Ishikawa (cell line): Measurements from ENCODE around the gene ITGA8.

Experiments
- CEBPB ChIP-seq: IDR thresholded peaks from 2 replicates; pipeline ENCODE4 v1.6.1; 2012
- CREB1 ChIP-seq: IDR thresholded peaks from 2 replicates; pipeline ENCODE4 v1.6.1; 2012; ENCODE audit warnings: low read depth
- EGR1 ChIP-seq: IDR thresholded peaks from 2 replicates; pipeline ENCODE4 v1.6.1; 2012
- EP300 ChIP-seq: IDR thresholded peaks from 2 replicates; pipeline ENCODE4 v1.6.1; 2012; ENCODE audit warnings: borderline replicate concordance
- FOXM1 ChIP-seq: IDR thresholded peaks from 2 replicates; pipeline ENCODE4 v1.6.1; 2012; ENCODE audit warnings: low read depth, borderline replicate concordance
- NFIC ChIP-seq: IDR thresholded peaks from 2 replicates; pipeline ENCODE4 v1.6.1; 2012
- RAD21 ChIP-seq: IDR thresholded peaks from 2 replicates; pipeline ENCODE4 v1.6.1; 2012; ENCODE audit warnings: low read depth
- REST ChIP-seq: IDR thresholded peaks from 2 replicates; pipeline ENCODE4 v1.6.1; 2012; ENCODE audit warnings: low read depth, mild to moderate bottlenecking
- TAF1 ChIP-seq: IDR thresholded peaks from 2 replicates; pipeline ENCODE4 v1.6.1; 2012; ENCODE audit warnings: low read depth, mild to moderate bottlenecking
- TCF12 ChIP-seq: IDR thresholded peaks from 2 replicates; pipeline ENCODE4 v1.6.1; 2012; ENCODE audit warnings: low read depth
- TEAD4 ChIP-seq: IDR thresholded peaks from 2 replicates; pipeline ENCODE4 v1.6.1; 2012
- USF1 ChIP-seq: IDR thresholded peaks from 2 replicates; pipeline ENCODE4 v1.6.1; 2012
- YY1 ChIP-seq: IDR thresholded peaks from 2 replicates; pipeline ENCODE4 v1.6.1; 2012; ENCODE audit warnings: low read depth
- ZBTB7A ChIP-seq: IDR thresholded peaks from 2 replicates; pipeline ENCODE4 v1.6.1; 2012; ENCODE audit warnings: low read depth
- TF ChIP-seq, protein P1 (sequence below): IDR thresholded peaks from 2 replicates; pipeline ENCODE4 v1.6.1; 2012

The ITGA8 gene

GRCh38 chr10:15521328-15521903, 198.3 kb downstream of the ITGA8 start:
- TF ChIP-seq RAD21 (no peak), TEAD4 (no peak), YY1 (no peak), TAF1 (no peak), NFIC (no peak), ZBTB7A (no peak), USF1 (no peak), TCF12 (no peak), FOXM1 (no peak), EGR1 (no peak), CEBPB (no peak), REST (no peak), CREB1 (no peak), EP300 (no peak)
- TF ChIP-seq, protein P1, sequence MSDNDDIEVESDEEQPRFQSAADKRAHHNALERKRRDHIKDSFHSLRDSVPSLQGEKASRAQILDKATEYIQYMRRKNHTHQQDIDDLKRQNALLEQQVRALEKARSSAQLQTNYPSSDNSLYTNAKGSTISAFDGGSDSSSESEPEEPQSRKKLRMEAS = no peak

DNA sequence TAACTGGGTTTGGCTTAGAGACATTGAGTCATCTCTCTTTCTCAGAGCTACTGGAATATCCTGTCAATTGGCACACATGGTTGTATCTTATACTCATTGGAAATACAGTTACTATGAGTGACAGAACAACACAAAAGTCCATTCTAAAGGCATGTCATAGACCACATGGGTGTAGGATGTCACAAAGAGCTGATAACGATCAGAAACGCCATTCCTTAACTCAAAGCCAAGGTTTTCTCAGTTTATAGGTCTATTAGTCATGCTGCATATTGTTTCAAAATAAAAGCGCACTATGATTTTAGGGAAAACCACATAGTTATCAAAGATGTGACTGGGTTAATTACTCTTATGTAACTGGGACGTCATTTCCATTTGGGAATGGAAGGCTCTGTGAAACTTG, 201.5 kb downstream of the ITGA8 start:
- TF ChIP-seq ZBTB7A (no peak), TEAD4 (no peak), NFIC (no peak), USF1 (no peak), FOXM1 (no peak), EP300 (no peak), CREB1 (no peak), REST (no peak), TAF1 (no peak), EGR1 (no peak), YY1 (no peak), RAD21 (no peak), CEBPB (no peak), TCF12 (no peak)
- TF ChIP-seq, protein P1 = no peak

- TF ChIP-seq YY1 = no peak
- no peak for TF ChIP-seq USF1
- no peak for TF ChIP-seq CREB1
- no peak for TF ChIP-seq EGR1
- no peak for TF ChIP-seq ZBTB7A
- TF ChIP-seq CEBPB = no peak
- TF ChIP-seq REST = no peak
- no peak for TF ChIP-seq TAF1
- TF ChIP-seq, protein P1 = no peak
- no peak for TF ChIP-seq TCF12
- no peak for TF ChIP-seq TEAD4
- no peak for TF ChIP-seq RAD21
- TF ChIP-seq EP300 = no peak
- TF ChIP-seq FOXM1 = no peak
Observed at GRCh38 chr10:15516256-15517085, 203.3 kb downstream of the ITGA8 start.
